Stimulated activated CD8-positive, alpha-beta memory T cell treated with anti-CD3 and anti-CD28 coated beads, Interleukin-15, amount 100 ng/mL, for 1 hour (primary cell): Measurements from ENCODE around the gene LHFPL4.
"Not testable (repeated sequence)": the region's sequence is repeated elsewhere in the genome, so short reads cannot be mapped to it uniquely, and the experiment has no call there.

Experiments used
- DNase-seq: peaks from one replicate; pipeline ENCODE4 v3.0.0-alpha.2; 2020; ENCODE audit warnings: low read depth

The LHFPL4 gene

GRCh38 chr3:9553021-9553947 is at the start of gene LHFPL4:
LHFPL4 (minus strand) TSS chr3:9553822; CDS start chr3:9552679, 1,143 bp downstream.
- DNase-seq, result no peak

- DNase-seq, result no peak
Observed at GRCh38 chr3:9602620-9603019, 49.0 kb upstream of the LHFPL4 start.

GRCh38 chr3:9601006-9601581 is 47.5 kb upstream of the LHFPL4 start:
- DNase-seq, result not testable (repeated sequence)

GRCh38 chr3:9600597-9600996 is 47.0 kb upstream of the LHFPL4 start:
- no peak for DNase-seq

GRCh38 chr3:9598783-9599387 is 45.3 kb upstream of the LHFPL4 start:
- DNase-seq, result no peak

- no peak for DNase-seq
Observed at GRCh38 chr3:9595877-9596276, 42.3 kb upstream of the LHFPL4 start.

- DNase-seq, result not testable (repeated sequence)
Observed at GRCh38 chr3:9591781-9592180, 38.2 kb upstream of the LHFPL4 start.

- DNase-seq, result no peak
Observed at GRCh38 chr3:9590282-9590791, 36.7 kb upstream of the LHFPL4 start.

- DNase-seq, result no peak
Observed at GRCh38 chr3:9583792-9584191, 30.2 kb upstream of the LHFPL4 start.

GRCh38 chr3:9583371-9583770 is 29.7 kb upstream of the LHFPL4 start:
- no peak for DNase-seq

GRCh38 chr3:9582332-9582731 is 28.7 kb upstream of the LHFPL4 start:
- no peak for DNase-seq

GRCh38 chr3:9581742-9582141 is 28.1 kb upstream of the LHFPL4 start:
- DNase-seq, result no peak

- DNase-seq, result no peak
Observed at GRCh38 chr3:9569054-9569453, 15.4 kb upstream of the LHFPL4 start.

GRCh38 chr3:9565316-9565715 is 11.7 kb upstream of the LHFPL4 start:
- no peak for DNase-seq

- no peak for DNase-seq
Observed at GRCh38 chr3:9563851-9564250, 10.2 kb upstream of the LHFPL4 start.

- not testable (repeated sequence) for DNase-seq
Observed at GRCh38 chr3:9560056-9560455, 6.4 kb upstream of the LHFPL4 start.

- no peak for DNase-seq
Observed at GRCh38 chr3:9553948-9554513, 409 bp upstream of the LHFPL4 start.

- peak; percentile 3 for DNase-seq
Observed at GRCh38 chr3:9552252-9552999, 1.2 kb downstream of the LHFPL4 start.

GRCh38 chr3:9550999-9551398 is 2.6 kb downstream of the LHFPL4 start:
- DNase-seq, result no peak

GRCh38 chr3:9549600-9549999 is 4.0 kb downstream of the LHFPL4 start:
- no peak for DNase-seq

GRCh38 chr3:9548991-9549390 is 4.6 kb downstream of the LHFPL4 start:
- DNase-seq, result no peak

- no peak for DNase-seq
Observed at GRCh38 chr3:9542182-9542581, 11.4 kb downstream of the LHFPL4 start.
